HG03045 (cell line): ENCODE measurements around the gene OGFOD3.

Source experiments
- ATAC-seq: cut with Tn5 transposase; IDR thresholded peaks from one replicate; pipeline ENCODE4 v1.9.1; 2021; ENCODE audit warnings: mild to moderate bottlenecking, moderate library complexity; ENCODE audit not compliant: unreplicated experiment

The OGFOD3 gene

DNA sequence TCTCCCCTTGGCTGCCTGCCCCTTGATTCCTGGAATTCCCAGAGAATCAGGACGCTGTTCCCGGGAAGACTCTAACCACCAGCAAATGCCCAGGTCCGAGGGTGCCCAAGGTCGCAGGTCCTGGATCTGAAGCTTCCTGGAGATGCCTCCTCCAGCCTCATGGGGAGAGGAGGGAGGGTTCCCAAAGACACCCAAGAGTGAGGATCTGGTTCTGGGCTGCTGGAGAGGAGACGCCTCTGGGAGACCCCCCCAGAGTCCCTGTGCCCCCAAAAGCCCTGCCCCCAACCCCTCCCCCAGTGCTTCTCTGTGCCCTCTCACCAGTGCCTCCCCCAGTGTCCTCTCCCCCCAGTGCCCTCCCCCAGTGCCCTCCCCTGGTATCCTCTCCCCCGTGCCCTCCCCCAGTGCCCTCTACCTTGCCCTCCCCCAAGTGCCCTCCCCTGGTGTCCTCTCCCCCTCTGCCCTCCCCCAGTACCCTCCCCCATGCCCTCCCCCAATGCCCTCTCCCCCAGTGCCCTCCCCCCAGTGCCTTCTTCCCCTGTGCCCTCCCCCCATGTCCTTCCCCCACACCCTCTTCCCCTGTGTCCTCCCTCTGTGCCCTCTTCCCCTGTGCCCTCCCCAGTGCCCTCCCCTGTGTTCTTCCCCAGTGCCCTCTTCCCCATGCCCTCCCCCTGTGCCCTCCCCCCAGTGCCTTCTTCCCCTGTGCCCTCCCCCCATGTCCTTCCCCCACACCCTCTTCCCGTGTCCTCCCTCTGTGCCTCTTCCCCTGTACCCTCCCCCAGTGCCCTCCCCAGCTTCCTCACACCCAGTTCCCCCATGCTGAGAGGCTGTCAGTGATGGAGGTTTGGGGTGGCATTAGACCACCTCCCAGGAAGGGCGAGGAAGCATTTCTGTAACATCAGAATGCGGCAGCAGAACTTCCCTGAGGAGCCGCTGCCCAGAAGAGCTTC lies 78.5 kb downstream of the OGFOD3 start:
- ATAC-seq = no peak
